WTC11 (cell line): Measurements from ENCODE around the gene BNIP1. TPM values are rescaled to one million over a fixed set of nuclear protein-coding genes. Genes with fewer than 3 reads are reported as not detected.

Experiments used
- ATAC-seq: fragments of 200-7000 bp; cut with Tn5 transposase; 2 replicates; pipeline ENCODE4 v1.10.0; 2021; ENCODE audit warnings: mild to moderate bottlenecking, moderate library complexity
- CTCF ChIA-PET: fragments of 300-600 bp; sonication (Branson Sonifier 250); formaldehyde crosslinking; loops from one replicate; lab custom pipeline; 2021; ENCODE audit warnings: antibody characterized with exemption; lab: Charles Lee
- POLR2A ChIA-PET: fragments of 350-600 bp; sonication (Branson Sonifier 250); formaldehyde crosslinking; loops from one replicate; lab custom pipeline; 2021; ENCODE audit warnings: antibody characterized with exemption; lab: Charles Lee
- DNase-seq: peaks from one replicate; pipeline ENCODE4 v3.0.0; 2021; ENCODE audit warnings: low spot score
- H3K27ac Mint-ChIP-seq: 2 replicates; pipeline ENCODE4 v1.8.0; 2021; ENCODE audit warnings: mixed read lengths
- H3K27me3 Mint-ChIP-seq: 2 replicates; pipeline ENCODE4 v1.8.0; 2021; ENCODE audit warnings: low read depth, mild to moderate bottlenecking, moderate library complexity, mixed read lengths
- H3K36me3 Mint-ChIP-seq: 2 replicates; pipeline ENCODE4 v1.8.0; 2021; ENCODE audit warnings: mixed read lengths
- H3K4me1 Mint-ChIP-seq: 2 replicates; pipeline ENCODE4 v1.8.0; 2022; ENCODE audit warnings: mixed read lengths
- H3K4me3 Mint-ChIP-seq: 2 replicates; pipeline ENCODE4 v1.8.0; 2021; ENCODE audit warnings: mild to moderate bottlenecking, moderate library complexity, mixed read lengths
- H3K9me3 Mint-ChIP-seq: 2 replicates; pipeline ENCODE4 v1.8.0; 2021; ENCODE audit warnings: mixed read lengths
- FOXK1 ChIP-seq: sonication (generic); formaldehyde crosslinking; IDR thresholded peaks from 2 replicates; pipeline ENCODE4 v1.8.0; 2022; ENCODE audit warnings: mild to moderate bottlenecking, moderate library complexity, missing genetic modification reagents
- JAZF1 ChIP-seq: fragments of 250-450 bp; sonication (Bioruptor Pico); IDR thresholded peaks from 2 replicates; pipeline ENCODE4 v1.9.0; 2021; ENCODE audit warnings: moderate library complexity, mild to moderate bottlenecking, inconsistent platforms
- TEAD4 ChIP-seq: sonication (generic); formaldehyde crosslinking; IDR thresholded peaks from 2 replicates; pipeline ENCODE4 v1.8.0; 2022; ENCODE audit warnings: mild to moderate bottlenecking, missing genetic modification reagents
- TP53 ChIP-seq: sonication (generic); formaldehyde crosslinking; IDR thresholded peaks from 2 replicates; pipeline ENCODE4 v1.8.1; 2023; ENCODE audit warnings: mild to moderate bottlenecking, missing genetic modification reagents
- ZBTB21 ChIP-seq: sonication (generic); formaldehyde crosslinking; IDR thresholded peaks from 2 replicates; pipeline ENCODE4 v1.8.1; 2023; ENCODE audit warnings: mild to moderate bottlenecking, missing genetic modification reagents, borderline replicate concordance
- ZNF317 ChIP-seq: sonication (generic); formaldehyde crosslinking; IDR thresholded peaks from 2 replicates; pipeline ENCODE4 v1.8.1; 2023; ENCODE audit warnings: low read depth, mild to moderate bottlenecking, moderate library complexity, missing genetic modification reagents, borderline replicate concordance
- total RNA-seq: library from RNA; stranded (reverse); gene quantifications from 3 replicates; pipeline ENCODE4 v1.2.3, GENCODE V29; 2021
- TF ChIP-seq, protein P1 (sequence below): sonication (generic); formaldehyde crosslinking; IDR thresholded peaks from 2 replicates; pipeline ENCODE4 v1.8.1; 2023; ENCODE audit warnings: mild to moderate bottlenecking, missing genetic modification reagents
- TF ChIP-seq, protein P2 (sequence below): sonication (generic); formaldehyde crosslinking; IDR thresholded peaks from 2 replicates; pipeline ENCODE4 v1.8.1; 2022; ENCODE audit warnings: missing genetic modification reagents, borderline replicate concordance
- TF ChIP-seq, protein P3 (sequence below): sonication (generic); formaldehyde crosslinking; IDR thresholded peaks from 2 replicates; pipeline ENCODE4 v1.8.0; 2023; ENCODE audit warnings: missing genetic modification reagents, mild to moderate bottlenecking, borderline replicate concordance
- TF ChIP-seq, protein P4 (sequence below): fragments of 250-450 bp; sonication (Bioruptor Pico); IDR thresholded peaks from 2 replicates; pipeline ENCODE4 v2.1.2; 2022; ENCODE audit warnings: mild to moderate bottlenecking, moderate library complexity
- TF ChIP-seq, protein P5 (sequence below): sonication (generic); formaldehyde crosslinking; conservative IDR thresholded peaks from 2 replicates; pipeline ENCODE4 v1.8.1; 2022; ENCODE audit warnings: mild to moderate bottlenecking, missing genetic modification reagents

BNIP1 gene
- total RNA-seq, 1 experiment from 2014 or later, result 15.4 TPM

DNA sequence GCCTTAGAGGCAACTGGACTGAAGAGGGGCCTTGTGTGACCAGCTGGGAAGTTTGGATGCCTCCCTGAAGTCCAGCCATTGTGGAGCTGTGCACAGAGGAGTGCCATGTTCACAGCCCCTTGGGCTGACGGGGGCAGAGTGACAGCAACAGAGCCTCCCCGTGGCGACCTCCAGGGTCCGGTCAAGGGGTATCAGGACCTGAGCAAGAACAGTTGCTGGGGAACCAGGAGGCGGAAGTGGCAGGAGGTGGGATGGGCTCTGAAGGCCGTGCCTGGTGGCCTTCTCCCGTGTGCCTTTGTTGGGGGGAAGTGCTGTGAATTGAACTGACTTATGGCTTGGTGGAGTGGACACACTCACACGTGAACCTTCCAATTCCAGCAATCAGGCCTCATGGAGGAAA is 14.0 kb downstream of the BNIP1 start:
- H3K9me3 Mint-ChIP-seq, result no peaks in the 10 kb centered on the region
- H3K4me1 Mint-ChIP-seq, result no peaks in the 10 kb centered on the region
- peaks cover 23% of the 10 kb centered on the region for H3K36me3 Mint-ChIP-seq
- no peak overlapping the region for H3K27ac Mint-ChIP-seq
- ATAC-seq (no peak), DNase-seq (no peak)
- POLR2A ChIA-PET, result no interaction called here
- CTCF ChIA-PET, result no interaction called here
- H3K27me3 Mint-ChIP-seq, result no peaks in the 10 kb centered on the region
- H3K4me3 Mint-ChIP-seq, result no peak overlapping the region
- TF ChIP-seq, protein P1, sequence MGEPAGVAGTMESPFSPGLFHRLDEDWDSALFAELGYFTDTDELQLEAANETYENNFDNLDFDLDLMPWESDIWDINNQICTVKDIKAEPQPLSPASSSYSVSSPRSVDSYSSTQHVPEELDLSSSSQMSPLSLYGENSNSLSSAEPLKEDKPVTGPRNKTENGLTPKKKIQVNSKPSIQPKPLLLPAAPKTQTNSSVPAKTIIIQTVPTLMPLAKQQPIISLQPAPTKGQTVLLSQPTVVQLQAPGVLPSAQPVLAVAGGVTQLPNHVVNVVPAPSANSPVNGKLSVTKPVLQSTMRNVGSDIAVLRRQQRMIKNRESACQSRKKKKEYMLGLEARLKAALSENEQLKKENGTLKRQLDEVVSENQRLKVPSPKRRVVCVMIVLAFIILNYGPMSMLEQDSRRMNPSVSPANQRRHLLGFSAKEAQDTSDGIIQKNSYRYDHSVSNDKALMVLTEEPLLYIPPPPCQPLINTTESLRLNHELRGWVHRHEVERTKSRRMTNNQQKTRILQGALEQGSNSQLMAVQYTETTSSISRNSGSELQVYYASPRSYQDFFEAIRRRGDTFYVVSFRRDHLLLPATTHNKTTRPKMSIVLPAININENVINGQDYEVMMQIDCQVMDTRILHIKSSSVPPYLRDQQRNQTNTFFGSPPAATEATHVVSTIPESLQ (CRISPR knock-in tag), result no peak
- TF ChIP-seq, protein P2, sequence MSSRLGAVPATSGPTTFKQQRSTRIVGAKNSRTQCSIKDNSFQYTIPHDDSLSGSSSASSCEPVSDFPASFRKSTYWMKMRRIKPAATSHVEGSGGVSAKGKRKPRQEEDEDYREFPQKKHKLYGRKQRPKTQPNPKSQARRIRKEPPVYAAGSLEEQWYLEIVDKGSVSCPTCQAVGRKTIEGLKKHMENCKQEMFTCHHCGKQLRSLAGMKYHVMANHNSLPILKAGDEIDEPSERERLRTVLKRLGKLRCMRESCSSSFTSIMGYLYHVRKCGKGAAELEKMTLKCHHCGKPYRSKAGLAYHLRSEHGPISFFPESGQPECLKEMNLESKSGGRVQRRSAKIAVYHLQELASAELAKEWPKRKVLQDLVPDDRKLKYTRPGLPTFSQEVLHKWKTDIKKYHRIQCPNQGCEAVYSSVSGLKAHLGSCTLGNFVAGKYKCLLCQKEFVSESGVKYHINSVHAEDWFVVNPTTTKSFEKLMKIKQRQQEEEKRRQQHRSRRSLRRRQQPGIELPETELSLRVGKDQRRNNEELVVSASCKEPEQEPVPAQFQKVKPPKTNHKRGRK (CRISPR knock-in tag), result no peak
- no peak for TF ChIP-seq TP53 (CRISPR knock-in tag)

DNA sequence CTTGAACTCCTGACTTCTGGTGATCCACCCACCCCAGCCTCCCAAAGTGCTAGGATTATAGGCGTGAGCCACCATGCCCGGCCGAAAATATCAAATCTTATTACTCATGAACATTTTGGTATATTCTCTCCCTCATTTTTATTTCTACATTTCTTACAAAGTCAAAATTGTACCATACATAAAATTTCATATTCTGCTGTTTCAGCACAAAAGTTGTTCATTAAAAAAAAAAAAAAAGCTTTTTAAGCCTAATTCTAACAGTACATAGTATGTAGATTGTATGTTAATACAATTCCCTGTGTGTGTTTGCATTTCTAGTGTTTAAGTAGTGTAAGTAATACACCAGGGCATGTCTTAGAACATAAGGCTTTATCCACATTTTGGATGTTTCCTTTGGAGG is 14.9 kb downstream of the BNIP1 start:
- no peaks in the 10 kb centered on the region for H3K9me3 Mint-ChIP-seq
- peaks cover 20% of the 10 kb centered on the region for H3K36me3 Mint-ChIP-seq
- CTCF ChIA-PET, result no interaction called here
- H3K4me1 Mint-ChIP-seq, result no peaks in the 10 kb centered on the region
- H3K27ac Mint-ChIP-seq, result no peak overlapping the region
- ATAC-seq, result no peak
- no peak overlapping the region for H3K4me3 Mint-ChIP-seq
- TF ChIP-seq TP53 (CRISPR knock-in tag) (no peak), JAZF1 (CRISPR knock-in tag) (no peak), FOXK1 (no peak), TEAD4 (no peak)
- TF ChIP-seq, protein P3, sequence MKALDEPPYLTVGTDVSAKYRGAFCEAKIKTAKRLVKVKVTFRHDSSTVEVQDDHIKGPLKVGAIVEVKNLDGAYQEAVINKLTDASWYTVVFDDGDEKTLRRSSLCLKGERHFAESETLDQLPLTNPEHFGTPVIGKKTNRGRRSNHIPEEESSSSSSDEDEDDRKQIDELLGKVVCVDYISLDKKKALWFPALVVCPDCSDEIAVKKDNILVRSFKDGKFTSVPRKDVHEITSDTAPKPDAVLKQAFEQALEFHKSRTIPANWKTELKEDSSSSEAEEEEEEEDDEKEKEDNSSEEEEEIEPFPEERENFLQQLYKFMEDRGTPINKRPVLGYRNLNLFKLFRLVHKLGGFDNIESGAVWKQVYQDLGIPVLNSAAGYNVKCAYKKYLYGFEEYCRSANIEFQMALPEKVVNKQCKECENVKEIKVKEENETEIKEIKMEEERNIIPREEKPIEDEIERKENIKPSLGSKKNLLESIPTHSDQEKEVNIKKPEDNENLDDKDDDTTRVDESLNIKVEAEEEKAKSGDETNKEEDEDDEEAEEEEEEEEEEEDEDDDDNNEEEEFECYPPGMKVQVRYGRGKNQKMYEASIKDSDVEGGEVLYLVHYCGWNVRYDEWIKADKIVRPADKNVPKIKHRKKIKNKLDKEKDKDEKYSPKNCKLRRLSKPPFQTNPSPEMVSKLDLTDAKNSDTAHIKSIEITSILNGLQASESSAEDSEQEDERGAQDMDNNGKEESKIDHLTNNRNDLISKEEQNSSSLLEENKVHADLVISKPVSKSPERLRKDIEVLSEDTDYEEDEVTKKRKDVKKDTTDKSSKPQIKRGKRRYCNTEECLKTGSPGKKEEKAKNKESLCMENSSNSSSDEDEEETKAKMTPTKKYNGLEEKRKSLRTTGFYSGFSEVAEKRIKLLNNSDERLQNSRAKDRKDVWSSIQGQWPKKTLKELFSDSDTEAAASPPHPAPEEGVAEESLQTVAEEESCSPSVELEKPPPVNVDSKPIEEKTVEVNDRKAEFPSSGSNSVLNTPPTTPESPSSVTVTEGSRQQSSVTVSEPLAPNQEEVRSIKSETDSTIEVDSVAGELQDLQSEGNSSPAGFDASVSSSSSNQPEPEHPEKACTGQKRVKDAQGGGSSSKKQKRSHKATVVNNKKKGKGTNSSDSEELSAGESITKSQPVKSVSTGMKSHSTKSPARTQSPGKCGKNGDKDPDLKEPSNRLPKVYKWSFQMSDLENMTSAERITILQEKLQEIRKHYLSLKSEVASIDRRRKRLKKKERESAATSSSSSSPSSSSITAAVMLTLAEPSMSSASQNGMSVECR (CRISPR knock-in tag), result no peak
- TF ChIP-seq, protein P4, sequence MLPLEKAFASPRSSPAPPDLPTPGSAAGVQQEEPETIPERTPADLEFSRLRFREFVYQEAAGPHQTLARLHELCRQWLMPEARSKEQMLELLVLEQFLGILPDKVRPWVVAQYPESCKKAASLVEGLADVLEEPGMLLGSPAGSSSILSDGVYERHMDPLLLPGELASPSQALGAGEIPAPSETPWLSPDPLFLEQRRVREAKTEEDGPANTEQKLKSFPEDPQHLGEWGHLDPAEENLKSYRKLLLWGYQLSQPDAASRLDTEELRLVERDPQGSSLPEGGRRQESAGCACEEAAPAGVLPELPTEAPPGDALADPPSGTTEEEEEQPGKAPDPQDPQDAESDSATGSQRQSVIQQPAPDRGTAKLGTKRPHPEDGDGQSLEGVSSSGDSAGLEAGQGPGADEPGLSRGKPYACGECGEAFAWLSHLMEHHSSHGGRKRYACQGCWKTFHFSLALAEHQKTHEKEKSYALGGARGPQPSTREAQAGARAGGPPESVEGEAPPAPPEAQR (CRISPR knock-in tag), result no peak
- POLR2A ChIA-PET, result interaction anchor here (0.6 kb wide), 1 partner anchor 89 kb away, joined by 4 read pairs; no protein-coding TSS in a partner anchor
- H3K27me3 Mint-ChIP-seq, result no peaks in the 10 kb centered on the region
- no peak for DNase-seq

DNA sequence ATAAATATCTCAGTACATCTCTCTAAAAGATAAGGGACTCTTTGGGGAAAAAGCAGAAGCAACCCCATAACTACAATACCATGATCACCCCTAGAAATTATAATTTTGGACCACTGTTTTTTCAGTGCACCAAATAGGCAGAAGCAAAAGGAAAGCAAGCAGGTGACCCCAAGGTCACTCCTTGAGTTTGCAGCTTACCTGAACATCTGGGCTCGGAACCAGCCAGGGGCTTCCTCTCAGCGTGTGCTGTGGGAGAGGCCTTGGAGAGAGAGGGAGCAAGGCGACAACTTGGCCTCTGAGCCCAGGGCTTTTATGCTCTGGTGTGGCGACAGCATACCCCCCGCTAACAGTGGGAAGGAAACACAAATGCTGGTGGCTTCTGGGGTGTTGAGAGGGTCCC is 16.8 kb downstream of the BNIP1 start:
- TF ChIP-seq ZBTB21 (CRISPR knock-in tag) (no peak), JAZF1 (CRISPR knock-in tag) (no peak), ZNF317 (CRISPR knock-in tag) (no peak)
- TF ChIP-seq, protein P3 (CRISPR knock-in tag), result no peak
- TF ChIP-seq, protein P5, sequence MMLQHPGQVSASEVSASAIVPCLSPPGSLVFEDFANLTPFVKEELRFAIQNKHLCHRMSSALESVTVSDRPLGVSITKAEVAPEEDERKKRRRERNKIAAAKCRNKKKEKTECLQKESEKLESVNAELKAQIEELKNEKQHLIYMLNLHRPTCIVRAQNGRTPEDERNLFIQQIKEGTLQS (CRISPR knock-in tag), result no peak
- H3K9me3 Mint-ChIP-seq, result no peaks in the 10 kb centered on the region
- ATAC-seq (no peak), DNase-seq (no peak)
- no peaks in the 10 kb centered on the region for H3K4me1 Mint-ChIP-seq
- H3K27ac Mint-ChIP-seq, result no peak overlapping the region
- H3K27me3 Mint-ChIP-seq, result no peaks in the 10 kb centered on the region
- POLR2A ChIA-PET, result no interaction called here
- peaks cover 15% of the 10 kb centered on the region; the same call in 1 of the 2 replicates for H3K36me3 Mint-ChIP-seq
- CTCF ChIA-PET, result no interaction called here
- no peak overlapping the region for H3K4me3 Mint-ChIP-seq
